ENCODE results near the gene MRPS25.

GRCh38 chr3:15033103-15033502 lies 32.0 kb downstream of the MRPS25 start:
- TF ChIP-seq CTCF (IDR thresholded peaks at IDR 0.05; ENCODE audit: low read depth, low read length) (no peak), MYC (IDR thresholded peaks at IDR 0.05; ENCODE audit: low read depth, low read length) (no peak), MAX (IDR thresholded peaks at IDR 0.05; ENCODE audit: low read depth, low read length) (no peak), POLR2A (IDR thresholded peaks at IDR 0.05; ENCODE audit: extremely low read depth, insufficient read length) (no peak)

Data from NB4 (cell line).